Bronchial epithelial cell (primary cell): ENCODE data around the gene CARF. TPM values are rescaled to one million over a fixed set of nuclear protein-coding genes. Genes with fewer than 3 reads are reported as not detected.
A peak's percentile ranks its signal among the peaks of the same experiment; 100 is the strongest.
"Not testable (repeated sequence)": the region's sequence is repeated elsewhere in the genome, so short reads cannot be mapped to it uniquely, and the experiment has no call there.

Source experiments
- DNase-seq: peaks from one replicate; pipeline ENCODE4 v3.0.0-alpha.2; 2010; ENCODE audit warnings: low read depth
- FAIRE-seq: peaks from 2 replicates; lab custom pipeline; 2011; peaks lifted over from hg19 to GRCh38; lab: Jason Lieb, UNC
- H3K27me3 ChIP-seq: 2 replicates; pipeline ENCODE4 v1.5.1; 2011; ENCODE audit warnings: low read length; ENCODE audit not compliant: control insufficient read depth, insufficient read depth
- H3K36me3 ChIP-seq: 2 replicates; pipeline ENCODE4 v1.5.1; 2011; ENCODE audit warnings: low read length; ENCODE audit not compliant: control insufficient read depth, insufficient read depth
- H3K4me3 ChIP-seq: 2 replicates; pipeline ENCODE4 v1.5.1; 2011; ENCODE audit warnings: mild to moderate bottlenecking, low read depth, low read length, control low read depth
- total RNA-seq: library from RNA; depleted of rRNA; stranded (reverse); fragments of >200 nt; gene quantifications from 2 replicates; pipeline ENCODE4 v1.2.1, GENCODE V29; 2014
- TF ChIP-seq, protein P1 (sequence below): IDR thresholded peaks from 2 replicates; pipeline ENCODE4 v1.5.1; 2011; ENCODE audit warnings: mild to moderate bottlenecking, moderate library complexity, low read length, control low read depth, inconsistent platforms; ENCODE audit not compliant: insufficient read depth, severe bottlenecking

The CARF gene
- total RNA-seq, 1 donor from 2014 or later: 3.2 TPM

DNA sequence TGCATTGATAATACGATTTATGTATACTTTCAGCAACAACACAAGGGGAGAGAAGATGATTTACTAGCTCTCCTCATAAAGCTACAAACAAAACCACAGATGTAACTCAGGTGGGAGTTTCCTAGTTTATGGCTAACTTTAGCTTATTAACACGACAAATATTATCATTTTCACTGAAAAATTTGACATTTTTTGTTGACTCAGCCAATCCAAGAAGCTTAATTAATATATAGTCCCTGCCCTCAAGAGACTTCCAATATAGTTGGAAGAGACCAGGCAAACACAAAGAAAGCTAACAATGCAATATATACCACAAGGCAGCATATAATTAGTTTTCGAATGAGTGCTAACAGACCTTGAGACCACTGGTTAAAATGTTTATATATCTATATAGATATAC is 1.4 kb upstream of the CARF start:
- no peak for FAIRE-seq
- no peaks in the 10 kb centered on the region for H3K27me3 ChIP-seq
- H3K4me3 ChIP-seq: peak overlapping the region; percentile 48
- DNase-seq: no peak
- H3K36me3 ChIP-seq: no peaks in the 10 kb centered on the region
- TF ChIP-seq, protein P1, sequence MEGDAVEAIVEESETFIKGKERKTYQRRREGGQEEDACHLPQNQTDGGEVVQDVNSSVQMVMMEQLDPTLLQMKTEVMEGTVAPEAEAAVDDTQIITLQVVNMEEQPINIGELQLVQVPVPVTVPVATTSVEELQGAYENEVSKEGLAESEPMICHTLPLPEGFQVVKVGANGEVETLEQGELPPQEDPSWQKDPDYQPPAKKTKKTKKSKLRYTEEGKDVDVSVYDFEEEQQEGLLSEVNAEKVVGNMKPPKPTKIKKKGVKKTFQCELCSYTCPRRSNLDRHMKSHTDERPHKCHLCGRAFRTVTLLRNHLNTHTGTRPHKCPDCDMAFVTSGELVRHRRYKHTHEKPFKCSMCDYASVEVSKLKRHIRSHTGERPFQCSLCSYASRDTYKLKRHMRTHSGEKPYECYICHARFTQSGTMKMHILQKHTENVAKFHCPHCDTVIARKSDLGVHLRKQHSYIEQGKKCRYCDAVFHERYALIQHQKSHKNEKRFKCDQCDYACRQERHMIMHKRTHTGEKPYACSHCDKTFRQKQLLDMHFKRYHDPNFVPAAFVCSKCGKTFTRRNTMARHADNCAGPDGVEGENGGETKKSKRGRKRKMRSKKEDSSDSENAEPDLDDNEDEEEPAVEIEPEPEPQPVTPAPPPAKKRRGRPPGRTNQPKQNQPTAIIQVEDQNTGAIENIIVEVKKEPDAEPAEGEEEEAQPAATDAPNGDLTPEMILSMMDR: no peak

DNA sequence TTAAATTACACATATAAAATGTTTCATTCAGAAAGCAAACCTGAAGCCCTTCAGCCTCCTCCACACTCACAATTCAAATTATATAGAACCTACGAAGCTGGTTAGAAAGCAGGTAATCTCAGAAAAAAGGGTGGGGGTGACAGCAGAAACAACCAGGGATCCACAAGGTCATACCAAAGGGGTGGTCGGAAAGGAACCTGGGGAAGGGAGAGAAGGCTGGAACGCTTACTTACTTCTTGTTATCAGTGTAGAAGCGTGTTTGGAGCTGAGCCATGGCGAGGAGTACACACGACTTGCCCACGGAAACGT is 918 bp upstream of the CARF start:
- FAIRE-seq (no peak), DNase-seq (no peak)
- Histone ChIP-seq H3K36me3 (no peaks in the 10 kb centered on the region), H3K27me3 (no peaks in the 10 kb centered on the region), H3K4me3 (peak overlapping the region; percentile 48)
- TF ChIP-seq, protein P1: no peak

DNA sequence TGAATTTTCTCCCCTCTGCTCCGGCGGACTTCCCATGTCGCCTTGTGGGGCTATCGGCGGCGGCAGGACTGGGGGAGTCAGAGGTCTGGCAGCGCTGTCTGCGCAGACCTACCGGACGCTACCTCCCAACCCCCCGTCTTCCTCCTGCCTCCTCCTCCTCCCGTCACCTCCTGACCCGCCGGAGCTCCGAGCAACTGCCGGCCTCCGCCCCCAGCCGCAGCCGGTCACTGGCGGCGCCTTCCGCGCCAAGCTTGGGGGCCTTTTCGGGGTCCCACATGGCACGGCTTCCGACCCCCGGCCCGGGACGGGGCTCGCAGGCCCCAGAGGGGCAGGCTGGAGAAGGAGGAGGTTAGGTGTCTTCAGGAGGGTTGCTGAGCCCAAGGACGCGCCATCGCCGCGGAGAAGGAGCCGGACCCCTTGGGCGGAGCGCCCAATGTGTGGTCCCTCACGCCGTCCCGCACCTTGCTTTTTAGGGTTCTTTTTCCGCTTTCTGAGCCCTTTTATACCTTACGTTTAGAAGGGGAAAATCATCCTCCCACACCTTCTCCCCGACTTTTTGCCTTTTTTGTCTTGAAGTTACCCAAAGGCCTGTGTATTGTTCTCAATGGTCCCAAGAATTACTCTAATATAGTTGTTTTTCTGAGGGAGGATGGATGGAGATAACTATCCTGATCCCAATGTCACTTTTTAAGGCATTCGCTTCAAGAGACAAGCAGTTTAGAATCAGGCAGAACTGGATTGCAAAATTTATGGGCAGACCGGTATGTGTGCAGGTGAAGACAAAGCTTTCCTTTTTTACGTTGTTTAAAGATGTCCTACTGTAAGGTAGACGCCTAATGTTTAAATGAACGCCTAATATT is 497 bp downstream of the CARF start:
- peak; percentile 8 for DNase-seq
- not testable (repeated sequence) for FAIRE-seq, H3K27me3 ChIP-seq, H3K36me3 ChIP-seq
- H3K4me3 ChIP-seq: peak overlapping the region; percentile 48

GRCh38 chr2:202918860-202919259 is 6.8 kb downstream of the CARF start:
- H3K27me3 ChIP-seq: no peaks in the 10 kb centered on the region
- TF ChIP-seq, protein P1: no peak
- H3K36me3 ChIP-seq: no peaks in the 10 kb centered on the region
- FAIRE-seq (no peak), DNase-seq (peak; percentile 8)
- H3K4me3 ChIP-seq: no peak overlapping the region

- TF ChIP-seq, protein P1: no peak
- H3K27me3 ChIP-seq: no peaks in the 10 kb centered on the region
- DNase-seq (peak; percentile 81), FAIRE-seq (no peak)
- no peak overlapping the region for H3K4me3 ChIP-seq
- peaks cover 1% of the 10 kb centered on the region for H3K36me3 ChIP-seq
Measured at GRCh38 chr2:202932425-202933138, 20.5 kb downstream of the CARF start.

- Histone ChIP-seq H3K4me3 (no peak overlapping the region), H3K27me3 (no peaks in the 10 kb centered on the region), H3K36me3 (peaks cover 1% of the 10 kb centered on the region)
- DNase-seq (no peak), FAIRE-seq (no peak)
- TF ChIP-seq, protein P1: no peak
Measured at GRCh38 chr2:202933139-202933510, 21.1 kb downstream of the CARF start.
